Measurements from ENCODE around the gene ENOPH1. TPM values are rescaled to one million over a fixed set of nuclear protein-coding genes. Genes with fewer than 3 reads are reported as not detected.

ENOPH1 gene
- total RNA-seq, 1 experiment from 2014 or later = 78.3 TPM

DNA sequence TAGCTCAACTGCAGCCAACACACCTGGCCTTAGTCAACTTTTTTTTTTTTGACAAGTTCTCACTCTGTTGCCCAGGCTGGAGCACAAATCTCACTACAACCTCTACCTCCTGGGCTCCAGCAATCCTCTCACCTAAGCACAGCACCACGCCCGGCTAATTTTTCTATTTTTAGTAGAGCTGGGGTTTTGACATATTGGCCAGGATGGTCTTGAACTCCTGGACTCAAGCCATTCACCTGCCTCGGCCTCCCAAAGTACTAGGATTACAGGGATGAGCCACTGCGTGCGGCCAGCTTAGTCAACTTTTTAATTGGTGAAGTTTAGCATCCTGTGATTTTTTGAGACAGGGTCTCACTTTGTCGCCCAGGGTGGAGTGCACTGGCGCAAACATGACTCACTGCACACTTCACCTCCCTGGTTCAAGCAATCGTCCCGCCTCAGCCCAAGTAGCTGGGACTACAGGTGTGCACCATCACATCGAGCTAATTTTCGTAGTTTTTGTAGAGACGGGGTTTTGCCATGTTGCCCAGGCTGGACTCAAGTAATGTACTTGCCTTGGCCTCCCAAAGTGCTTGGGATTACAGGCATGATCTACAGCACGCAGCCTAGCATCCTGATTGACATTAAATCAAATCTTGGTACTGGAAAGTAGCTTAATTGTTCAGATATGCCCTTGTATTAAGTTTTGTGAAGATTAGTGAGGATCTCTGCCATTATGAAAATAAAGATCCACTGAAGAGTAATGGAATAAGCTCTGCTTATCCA is 8.4 kb upstream of the ENOPH1 start (continued):
- TF ChIP-seq ATF6 (CRISPR knock-in tag; IDR thresholded peaks at IDR 0.05) (no peak), EMX1 (CRISPR knock-in tag; IDR thresholded peaks at IDR 0.05) (peak; percentile 92), CREB1 (CRISPR knock-in tag; IDR thresholded peaks at IDR 0.05) (0 out of 2 replicates have a peak, but pooled peaks have one; percentile 44), PRRX2 (CRISPR knock-in tag; IDR thresholded peaks at IDR 0.05) (peak; percentile 93), ZNF671 (CRISPR knock-in tag; IDR thresholded peaks at IDR 0.05) (peak; percentile 92), ZNF416 (CRISPR knock-in tag; IDR thresholded peaks at IDR 0.05) (peak; percentile 27; the same call in 1 of the 2 replicates), IRF2 (CRISPR knock-in tag; IDR thresholded peaks at IDR 0.05; ENCODE audit: borderline replicate concordance, low read depth) (no peak)
- TF ChIP-seq, protein P1, sequence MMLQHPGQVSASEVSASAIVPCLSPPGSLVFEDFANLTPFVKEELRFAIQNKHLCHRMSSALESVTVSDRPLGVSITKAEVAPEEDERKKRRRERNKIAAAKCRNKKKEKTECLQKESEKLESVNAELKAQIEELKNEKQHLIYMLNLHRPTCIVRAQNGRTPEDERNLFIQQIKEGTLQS (CRISPR knock-in tag; conservative IDR thresholded peaks at IDR 0.05) = no peak
- TF ChIP-seq, protein P2, sequence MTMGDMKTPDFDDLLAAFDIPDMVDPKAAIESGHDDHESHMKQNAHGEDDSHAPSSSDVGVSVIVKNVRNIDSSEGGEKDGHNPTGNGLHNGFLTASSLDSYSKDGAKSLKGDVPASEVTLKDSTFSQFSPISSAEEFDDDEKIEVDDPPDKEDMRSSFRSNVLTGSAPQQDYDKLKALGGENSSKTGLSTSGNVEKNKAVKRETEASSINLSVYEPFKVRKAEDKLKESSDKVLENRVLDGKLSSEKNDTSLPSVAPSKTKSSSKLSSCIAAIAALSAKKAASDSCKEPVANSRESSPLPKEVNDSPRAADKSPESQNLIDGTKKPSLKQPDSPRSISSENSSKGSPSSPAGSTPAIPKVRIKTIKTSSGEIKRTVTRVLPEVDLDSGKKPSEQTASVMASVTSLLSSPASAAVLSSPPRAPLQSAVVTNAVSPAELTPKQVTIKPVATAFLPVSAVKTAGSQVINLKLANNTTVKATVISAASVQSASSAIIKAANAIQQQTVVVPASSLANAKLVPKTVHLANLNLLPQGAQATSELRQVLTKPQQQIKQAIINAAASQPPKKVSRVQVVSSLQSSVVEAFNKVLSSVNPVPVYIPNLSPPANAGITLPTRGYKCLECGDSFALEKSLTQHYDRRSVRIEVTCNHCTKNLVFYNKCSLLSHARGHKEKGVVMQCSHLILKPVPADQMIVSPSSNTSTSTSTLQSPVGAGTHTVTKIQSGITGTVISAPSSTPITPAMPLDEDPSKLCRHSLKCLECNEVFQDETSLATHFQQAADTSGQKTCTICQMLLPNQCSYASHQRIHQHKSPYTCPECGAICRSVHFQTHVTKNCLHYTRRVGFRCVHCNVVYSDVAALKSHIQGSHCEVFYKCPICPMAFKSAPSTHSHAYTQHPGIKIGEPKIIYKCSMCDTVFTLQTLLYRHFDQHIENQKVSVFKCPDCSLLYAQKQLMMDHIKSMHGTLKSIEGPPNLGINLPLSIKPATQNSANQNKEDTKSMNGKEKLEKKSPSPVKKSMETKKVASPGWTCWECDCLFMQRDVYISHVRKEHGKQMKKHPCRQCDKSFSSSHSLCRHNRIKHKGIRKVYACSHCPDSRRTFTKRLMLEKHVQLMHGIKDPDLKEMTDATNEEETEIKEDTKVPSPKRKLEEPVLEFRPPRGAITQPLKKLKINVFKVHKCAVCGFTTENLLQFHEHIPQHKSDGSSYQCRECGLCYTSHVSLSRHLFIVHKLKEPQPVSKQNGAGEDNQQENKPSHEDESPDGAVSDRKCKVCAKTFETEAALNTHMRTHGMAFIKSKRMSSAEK (CRISPR knock-in tag; IDR thresholded peaks at IDR 0.05; ENCODE audit: borderline replicate concordance) = peak; percentile 61

GRCh38 chr4:82422616-82423015 is 7.8 kb upstream of the ENOPH1 start:
- H3K27me3 Mint-ChIP-seq (ENCODE audit: low read depth) = no peaks in the 10 kb centered on the region
- ATAC-seq = no peak
- ChIA-PET CTCF (interaction anchor here (0.6 kb wide), 1 partner anchor 1109 kb away, joined by 3 read pairs; no protein-coding TSS in a partner anchor), POLR2A (interaction anchor here (0.6 to 1.4 kb wide), 4 partner anchors 8 to 312 kb away, joined by 3 to 4 read pairs (median 4); partner anchors contain the start of gene HNRNPD)
- no peak for DNase-seq (ENCODE audit: low spot score)
- no peak overlapping the region for H3K4me3 Mint-ChIP-seq
- H3K9me3 Mint-ChIP-seq = no peaks in the 10 kb centered on the region
- peak overlapping the region; percentile 43; the same call in 1 of the 2 replicates for H3K27ac Mint-ChIP-seq
- peaks cover 22% of the 10 kb centered on the region for H3K4me1 Mint-ChIP-seq
- peaks cover 43% of the 10 kb centered on the region for H3K36me3 Mint-ChIP-seq
- peak; percentile 57; the same call in 1 of the 2 replicates for TF ChIP-seq ERG (CRISPR knock-in tag; IDR thresholded peaks at IDR 0.05)
- TF ChIP-seq NFATC4 (CRISPR knock-in tag; IDR thresholded peaks at IDR 0.05) = 0 out of 2 replicates have a peak, but pooled peaks have one; percentile 32
- no peak for TF ChIP-seq OVOL2 (CRISPR knock-in tag; IDR thresholded peaks at IDR 0.05; ENCODE audit: borderline replicate concordance)
- no peak; the same call in 1 of the 2 replicates for TF ChIP-seq ZNF416 (CRISPR knock-in tag; IDR thresholded peaks at IDR 0.05)
- TF ChIP-seq RELA (CRISPR knock-in tag; IDR thresholded peaks at IDR 0.05; ENCODE audit: borderline replicate concordance) = no peak
- TF ChIP-seq, protein P3, sequence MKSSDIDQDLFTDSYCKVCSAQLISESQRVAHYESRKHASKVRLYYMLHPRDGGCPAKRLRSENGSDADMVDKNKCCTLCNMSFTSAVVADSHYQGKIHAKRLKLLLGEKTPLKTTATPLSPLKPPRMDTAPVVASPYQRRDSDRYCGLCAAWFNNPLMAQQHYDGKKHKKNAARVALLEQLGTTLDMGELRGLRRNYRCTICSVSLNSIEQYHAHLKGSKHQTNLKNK (CRISPR knock-in tag; IDR thresholded peaks at IDR 0.05) = no peak
- TF ChIP-seq ZNF425 (CRISPR knock-in tag; conservative IDR thresholded peaks at IDR 0.05) = peak; percentile 66; the same call in 1 of the 2 replicates
- TF ChIP-seq, protein P4, sequence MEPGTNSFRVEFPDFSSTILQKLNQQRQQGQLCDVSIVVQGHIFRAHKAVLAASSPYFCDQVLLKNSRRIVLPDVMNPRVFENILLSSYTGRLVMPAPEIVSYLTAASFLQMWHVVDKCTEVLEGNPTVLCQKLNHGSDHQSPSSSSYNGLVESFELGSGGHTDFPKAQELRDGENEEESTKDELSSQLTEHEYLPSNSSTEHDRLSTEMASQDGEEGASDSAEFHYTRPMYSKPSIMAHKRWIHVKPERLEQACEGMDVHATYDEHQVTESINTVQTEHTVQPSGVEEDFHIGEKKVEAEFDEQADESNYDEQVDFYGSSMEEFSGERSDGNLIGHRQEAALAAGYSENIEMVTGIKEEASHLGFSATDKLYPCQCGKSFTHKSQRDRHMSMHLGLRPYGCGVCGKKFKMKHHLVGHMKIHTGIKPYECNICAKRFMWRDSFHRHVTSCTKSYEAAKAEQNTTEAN (CRISPR knock-in tag; IDR thresholded peaks at IDR 0.05) = no peak
- TF ChIP-seq ZNF671 (CRISPR knock-in tag; IDR thresholded peaks at IDR 0.05) = peak; percentile 75; the same call in 1 of the 2 replicates
- TF ChIP-seq, protein P5, sequence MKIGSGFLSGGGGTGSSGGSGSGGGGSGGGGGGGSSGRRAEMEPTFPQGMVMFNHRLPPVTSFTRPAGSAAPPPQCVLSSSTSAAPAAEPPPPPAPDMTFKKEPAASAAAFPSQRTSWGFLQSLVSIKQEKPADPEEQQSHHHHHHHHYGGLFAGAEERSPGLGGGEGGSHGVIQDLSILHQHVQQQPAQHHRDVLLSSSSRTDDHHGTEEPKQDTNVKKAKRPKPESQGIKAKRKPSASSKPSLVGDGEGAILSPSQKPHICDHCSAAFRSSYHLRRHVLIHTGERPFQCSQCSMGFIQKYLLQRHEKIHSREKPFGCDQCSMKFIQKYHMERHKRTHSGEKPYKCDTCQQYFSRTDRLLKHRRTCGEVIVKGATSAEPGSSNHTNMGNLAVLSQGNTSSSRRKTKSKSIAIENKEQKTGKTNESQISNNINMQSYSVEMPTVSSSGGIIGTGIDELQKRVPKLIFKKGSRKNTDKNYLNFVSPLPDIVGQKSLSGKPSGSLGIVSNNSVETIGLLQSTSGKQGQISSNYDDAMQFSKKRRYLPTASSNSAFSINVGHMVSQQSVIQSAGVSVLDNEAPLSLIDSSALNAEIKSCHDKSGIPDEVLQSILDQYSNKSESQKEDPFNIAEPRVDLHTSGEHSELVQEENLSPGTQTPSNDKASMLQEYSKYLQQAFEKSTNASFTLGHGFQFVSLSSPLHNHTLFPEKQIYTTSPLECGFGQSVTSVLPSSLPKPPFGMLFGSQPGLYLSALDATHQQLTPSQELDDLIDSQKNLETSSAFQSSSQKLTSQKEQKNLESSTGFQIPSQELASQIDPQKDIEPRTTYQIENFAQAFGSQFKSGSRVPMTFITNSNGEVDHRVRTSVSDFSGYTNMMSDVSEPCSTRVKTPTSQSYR (CRISPR knock-in tag; IDR thresholded peaks at IDR 0.05) = no peak

Measured in WTC11 (cell line).